CD4-positive, alpha-beta T cell treated with Interleukin-6 at 100 ng/mL for 8 hours (primary cell): ENCODE measurements around the gene KDM2A.
A peak's percentile ranks its signal among the peaks of the same experiment; 100 is the strongest.

Experiments
- DNase-seq: peaks from one replicate; pipeline ENCODE4 v3.0.0-alpha.2; 2020; ENCODE audit warnings: mixed read lengths, low spot score

The KDM2A gene

GRCh38 chr11:67273260-67273990 lies 154.4 kb downstream of the KDM2A start:
- DNase-seq = no peak

- no peak for DNase-seq
These were observed 155.9 kb downstream of the KDM2A start for GRCh38 chr11:67274768-67275605.

DNA sequence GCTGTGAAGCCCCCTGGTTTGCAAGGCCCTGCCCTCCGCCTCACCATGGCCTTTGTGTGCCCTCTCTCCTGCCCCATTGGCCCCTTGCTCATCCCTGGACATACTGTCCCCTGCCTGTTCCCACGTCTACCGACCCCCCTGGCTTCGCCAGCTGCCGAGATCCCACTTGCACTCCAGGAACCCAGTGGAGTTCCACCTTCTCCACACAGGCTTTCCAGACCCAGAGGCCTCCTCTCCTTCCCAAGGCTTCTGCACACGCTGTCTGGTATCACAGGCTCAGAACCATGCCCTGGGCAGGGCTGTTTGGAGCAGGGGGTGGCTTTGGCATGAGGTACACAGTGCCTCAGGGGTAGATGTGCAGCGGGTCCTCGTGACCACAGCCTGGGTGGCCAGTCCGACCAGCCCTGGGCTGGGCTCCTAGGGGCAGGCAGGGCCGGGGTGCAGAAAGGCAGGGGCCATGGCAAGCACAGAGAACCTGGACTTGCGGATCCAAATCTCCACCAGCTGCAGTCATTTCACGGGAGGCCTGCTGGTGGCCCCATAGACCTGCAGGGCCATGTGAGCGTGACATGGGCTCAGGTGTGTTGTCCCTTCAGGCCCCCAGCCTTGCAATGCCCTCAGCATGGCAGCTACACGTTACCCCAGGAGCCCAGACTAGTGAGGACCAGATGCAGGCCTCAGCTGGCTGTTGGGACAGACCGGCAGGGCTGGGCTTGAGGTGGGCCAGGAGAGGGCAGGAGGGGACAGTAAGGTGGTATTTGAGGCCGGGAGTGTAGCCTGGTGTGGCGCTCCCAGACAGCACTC lies 156.7 kb downstream of the KDM2A start:
- DNase-seq = no peak

DNA sequence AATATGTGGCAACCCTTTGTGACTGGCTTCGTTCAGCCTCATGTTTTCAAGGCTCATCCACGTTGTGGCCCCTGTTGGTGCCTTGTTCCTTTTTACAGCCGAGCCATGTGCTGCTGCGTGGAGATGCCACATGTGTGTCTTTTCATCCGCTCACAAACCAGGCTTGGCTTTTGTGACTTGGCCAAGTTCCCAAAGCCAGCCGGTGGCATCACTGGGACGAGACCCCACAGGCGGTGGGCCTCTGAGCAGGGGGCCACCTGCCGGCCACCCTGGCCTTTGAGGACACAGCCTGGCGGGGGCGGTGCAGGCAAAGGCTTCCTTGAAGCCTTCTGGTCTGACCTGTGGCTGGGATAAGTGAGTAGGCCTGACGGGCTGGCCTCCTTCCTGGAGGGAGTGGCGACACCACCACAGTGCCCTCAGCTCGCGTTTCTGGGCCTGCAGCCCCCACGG lies 157.7 kb downstream of the KDM2A start:
- DNase-seq = peak; percentile 36

DNA sequence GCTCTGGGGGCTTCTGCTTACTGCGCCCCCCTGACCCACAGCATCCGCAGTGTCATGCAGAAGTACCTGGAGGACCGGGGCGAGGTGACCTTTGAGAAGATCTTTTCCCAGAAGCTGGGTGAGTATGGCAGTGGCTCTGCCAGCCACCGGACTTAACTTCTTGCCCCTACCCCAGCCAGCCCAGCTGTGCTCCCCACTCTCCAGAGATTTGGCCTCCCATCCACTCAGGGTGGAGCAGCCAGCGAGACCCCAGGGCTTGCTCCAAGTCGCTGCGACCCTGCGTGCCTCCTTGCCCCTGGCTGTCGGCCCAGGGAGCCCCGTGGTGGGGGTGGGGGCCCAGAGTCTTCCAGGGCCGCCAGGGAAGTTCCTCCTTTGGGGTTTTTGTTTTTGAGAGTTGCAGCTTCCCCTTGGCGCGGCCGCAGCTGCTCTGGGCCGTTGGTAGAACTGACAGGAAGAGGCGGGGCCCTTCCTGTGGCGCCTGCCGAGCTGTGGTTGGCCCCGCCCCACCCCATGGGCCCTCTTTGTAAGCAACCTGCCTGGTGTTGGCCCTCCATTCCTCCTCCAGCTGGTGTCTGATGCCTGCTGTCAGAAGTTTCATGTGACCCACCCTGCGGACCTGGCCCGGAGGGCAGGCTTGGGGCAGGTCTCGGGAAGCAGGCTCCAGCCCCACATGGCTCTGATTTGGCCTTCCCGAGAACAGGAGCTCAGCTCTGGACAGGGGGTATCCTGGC lies 158.3 kb downstream of the KDM2A start:
- DNase-seq = peak; percentile 95

DNA sequence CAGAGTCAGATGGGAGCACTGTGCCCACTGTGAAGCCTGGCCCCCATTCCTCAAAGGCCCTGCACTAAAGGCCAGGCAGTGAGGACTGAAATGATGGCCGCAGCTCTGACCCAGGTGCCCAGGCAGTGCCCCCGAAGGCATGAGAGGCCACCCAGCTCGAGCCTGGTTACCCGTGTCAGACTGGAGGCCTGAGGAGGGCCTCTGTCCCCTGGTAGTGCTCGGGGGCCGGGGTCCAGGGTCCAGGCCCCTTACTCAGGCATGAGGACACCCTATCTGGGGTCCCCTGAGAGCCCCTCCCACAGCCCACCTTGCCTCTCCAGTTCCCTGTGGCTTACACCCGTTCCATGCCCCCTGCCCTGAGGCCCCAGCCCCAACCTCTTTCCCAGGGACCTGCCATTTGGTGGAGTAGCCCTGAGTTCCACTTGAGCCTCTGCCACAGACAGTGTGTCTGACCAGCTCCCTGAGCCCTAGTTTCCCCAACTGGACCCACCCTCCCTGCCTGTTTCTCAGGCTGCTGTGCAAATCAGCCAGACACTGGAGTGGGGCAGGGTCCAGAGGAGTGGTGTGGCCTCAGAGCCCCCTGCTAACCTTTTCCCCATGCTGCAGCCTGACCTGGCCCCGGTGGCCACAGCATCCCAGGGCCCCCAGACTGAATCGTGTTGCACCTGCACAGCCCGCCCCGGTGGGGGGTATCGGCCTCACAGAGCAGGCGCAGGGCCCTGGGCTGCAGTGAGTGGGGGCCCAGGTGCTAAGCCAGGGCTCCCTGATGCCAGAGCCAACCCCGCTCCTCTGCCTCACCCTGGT lies 159.3 kb downstream of the KDM2A start:
- DNase-seq = no peak

DNA sequence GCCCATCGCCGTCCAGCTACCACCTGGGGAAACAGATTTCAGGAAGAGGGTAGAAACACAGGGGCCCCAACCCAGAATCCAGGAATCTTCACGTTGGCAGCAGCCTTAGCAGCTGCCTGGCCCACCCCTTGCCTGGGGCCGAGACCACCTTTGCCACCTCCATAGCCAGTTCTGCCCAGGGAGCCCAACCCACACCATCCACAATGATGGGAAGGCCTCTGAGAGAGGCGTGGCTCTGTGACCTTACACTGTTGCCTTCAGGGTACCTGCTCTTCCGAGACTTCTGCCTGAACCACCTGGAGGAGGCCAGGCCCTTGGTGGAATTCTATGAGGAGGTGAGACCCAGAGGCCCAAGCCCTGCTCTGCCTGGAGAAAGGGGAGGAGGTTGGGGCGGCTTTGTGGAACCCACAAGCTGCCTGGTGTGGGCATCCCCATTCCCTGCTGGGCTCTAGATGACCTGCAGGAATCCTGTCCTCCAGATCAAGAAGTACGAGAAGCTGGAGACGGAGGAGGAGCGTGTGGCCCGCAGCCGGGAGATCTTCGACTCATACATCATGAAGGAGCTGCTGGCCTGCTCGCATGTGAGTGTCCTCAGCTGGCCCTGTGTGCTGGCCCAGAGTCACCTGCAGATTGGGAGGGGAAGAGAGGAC lies 160.0 kb downstream of the KDM2A start:
- DNase-seq = no peak

- no peak for DNase-seq
These were observed 160.7 kb downstream of the KDM2A start for GRCh38 chr11:67279589-67280340.

GRCh38 chr11:67280341-67280787 lies 161.3 kb downstream of the KDM2A start:
- DNase-seq = no peak

GRCh38 chr11:67280788-67281551 lies 161.9 kb downstream of the KDM2A start:
- DNase-seq = no peak

- no peak for DNase-seq
These were observed 162.6 kb downstream of the KDM2A start for GRCh38 chr11:67281552-67282150.

- no peak for DNase-seq
These were observed 163.3 kb downstream of the KDM2A start for GRCh38 chr11:67282155-67282875.

DNA sequence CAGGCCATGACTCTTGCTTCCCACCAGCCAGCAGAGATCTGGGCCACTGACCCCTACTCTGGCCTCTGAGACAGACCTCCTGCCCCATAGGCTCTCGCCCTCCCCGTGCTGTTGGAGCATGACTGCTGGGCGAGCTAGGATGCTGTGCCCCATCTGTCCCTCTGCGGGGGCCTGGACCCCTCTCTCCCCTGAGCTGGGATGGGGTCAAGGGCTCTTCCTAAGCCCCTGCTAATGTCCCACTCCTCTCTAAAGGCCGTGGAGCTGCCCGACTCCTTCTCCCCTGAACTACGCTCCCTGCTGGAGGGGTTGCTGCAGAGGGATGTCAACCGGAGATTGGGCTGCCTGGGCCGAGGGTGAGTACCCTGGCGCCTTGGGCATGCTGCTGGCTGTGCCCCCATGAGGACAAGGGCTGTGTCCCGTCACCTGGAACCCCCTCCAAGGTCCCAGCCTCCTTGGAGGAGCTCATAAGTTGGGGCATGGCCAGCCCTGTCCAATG lies 163.9 kb downstream of the KDM2A start:
- DNase-seq = no peak

DNA sequence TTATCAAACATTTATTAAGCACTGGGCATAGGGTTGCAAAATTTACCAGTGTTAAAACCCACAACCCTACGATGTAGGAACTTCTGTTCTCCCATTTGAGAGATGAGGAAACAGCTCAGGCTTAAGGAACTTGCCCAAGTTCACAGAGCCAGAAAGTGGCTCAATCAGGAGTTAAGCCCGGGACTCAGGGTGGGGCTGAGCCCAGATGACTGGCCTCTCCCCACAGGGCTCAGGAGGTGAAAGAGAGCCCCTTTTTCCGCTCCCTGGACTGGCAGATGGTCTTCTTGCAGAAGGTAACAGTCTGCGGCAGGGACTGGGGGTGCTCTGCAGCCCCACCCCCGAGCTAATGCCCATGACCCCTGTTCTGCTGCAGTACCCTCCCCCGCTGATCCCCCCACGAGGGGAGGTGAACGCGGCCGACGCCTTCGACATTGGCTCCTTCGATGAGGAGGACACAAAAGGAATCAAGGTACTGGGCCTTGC lies 164.5 kb downstream of the KDM2A start:
- DNase-seq = no peak

DNA sequence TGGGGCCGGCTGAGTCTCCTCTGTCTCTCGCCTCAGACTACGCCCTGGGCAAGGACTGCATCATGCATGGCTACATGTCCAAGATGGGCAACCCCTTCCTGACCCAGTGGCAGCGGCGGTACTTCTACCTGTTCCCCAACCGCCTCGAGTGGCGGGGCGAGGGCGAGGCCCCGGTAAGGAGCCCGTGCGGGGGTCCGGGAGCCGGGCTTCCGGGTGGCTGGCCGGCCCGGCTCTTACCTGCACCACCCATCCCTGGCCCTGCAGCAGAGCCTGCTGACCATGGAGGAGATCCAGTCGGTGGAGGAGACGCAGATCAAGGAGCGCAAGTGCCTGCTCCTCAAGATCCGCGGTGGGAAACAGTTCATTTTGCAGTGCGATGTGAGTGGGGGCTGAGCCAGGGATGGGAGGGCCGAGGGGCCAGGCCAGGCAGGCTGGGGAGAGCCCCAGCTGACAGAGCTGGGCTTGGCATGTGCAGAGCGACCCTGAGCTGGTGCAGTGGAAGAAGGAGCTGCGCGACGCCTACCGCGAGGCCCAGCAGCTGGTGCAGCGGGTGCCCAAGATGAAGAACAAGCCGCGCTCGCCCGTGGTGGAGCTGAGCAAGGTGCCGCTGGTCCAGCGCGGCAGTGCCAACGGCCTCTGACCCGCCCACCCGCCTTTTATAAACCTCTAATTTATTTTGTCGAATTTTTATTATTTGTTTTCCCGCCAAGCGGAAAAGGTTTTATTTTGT lies 165.9 kb downstream of the KDM2A start:
- no peak for DNase-seq
